ENCODE data around the gene PIEZO1. TPM values are rescaled to one million over a fixed set of nuclear protein-coding genes. Genes with fewer than 3 reads are reported as not detected.

Gene PIEZO1
- total RNA-seq, 4 donors from 2014 or later = 81.2 to 145 (median 113) TPM

DNA sequence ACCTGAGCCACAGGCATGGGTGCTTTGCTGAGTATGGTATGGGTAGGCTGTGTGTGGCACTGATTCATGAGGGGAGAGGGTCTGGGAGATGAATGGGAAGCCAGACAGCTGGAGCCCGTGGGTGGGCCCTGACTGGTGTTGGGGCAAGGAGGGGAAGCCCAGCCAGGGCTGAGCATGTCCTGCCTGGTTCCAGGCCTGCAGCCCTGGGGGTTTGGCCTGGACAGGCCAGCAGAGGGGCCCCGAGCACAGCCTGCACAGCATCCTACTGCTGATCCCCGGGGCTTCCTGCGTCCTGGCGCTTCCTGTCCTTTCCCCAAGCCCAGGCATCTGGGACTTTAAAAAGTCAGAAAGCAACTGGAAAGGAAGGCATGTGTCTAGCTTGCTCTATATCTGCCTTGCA lies 117.6 kb downstream of the PIEZO1 start:
- no peak for DNase-seq
- 56 to 73% methylated on average over 5 of the region's 5 CpGs for WGBS, 2 donors
- intact Hi-C loops (cut with DNase I) = no loop called here

DNA sequence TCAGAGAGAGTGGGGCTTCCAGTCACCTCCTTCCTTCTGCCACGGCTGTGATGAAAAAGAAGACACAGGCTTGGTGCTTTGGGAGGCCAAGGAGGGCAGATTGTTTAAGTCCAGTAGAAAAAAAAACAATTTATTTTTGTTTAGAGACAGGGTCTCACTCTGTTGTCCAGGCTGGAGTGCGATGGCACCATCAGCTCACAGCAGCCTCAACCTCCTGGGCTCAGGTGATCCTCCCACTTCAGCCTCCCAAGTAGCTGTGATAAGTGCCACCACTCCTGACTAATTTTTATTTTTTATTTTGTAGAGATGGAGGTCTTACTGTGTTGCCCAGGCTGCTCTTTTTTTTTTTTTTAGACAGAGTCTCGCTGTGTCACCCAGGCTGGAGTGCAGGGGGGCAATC lies 119.5 kb downstream of the PIEZO1 start:
- TF ChIP-seq, protein P1, sequence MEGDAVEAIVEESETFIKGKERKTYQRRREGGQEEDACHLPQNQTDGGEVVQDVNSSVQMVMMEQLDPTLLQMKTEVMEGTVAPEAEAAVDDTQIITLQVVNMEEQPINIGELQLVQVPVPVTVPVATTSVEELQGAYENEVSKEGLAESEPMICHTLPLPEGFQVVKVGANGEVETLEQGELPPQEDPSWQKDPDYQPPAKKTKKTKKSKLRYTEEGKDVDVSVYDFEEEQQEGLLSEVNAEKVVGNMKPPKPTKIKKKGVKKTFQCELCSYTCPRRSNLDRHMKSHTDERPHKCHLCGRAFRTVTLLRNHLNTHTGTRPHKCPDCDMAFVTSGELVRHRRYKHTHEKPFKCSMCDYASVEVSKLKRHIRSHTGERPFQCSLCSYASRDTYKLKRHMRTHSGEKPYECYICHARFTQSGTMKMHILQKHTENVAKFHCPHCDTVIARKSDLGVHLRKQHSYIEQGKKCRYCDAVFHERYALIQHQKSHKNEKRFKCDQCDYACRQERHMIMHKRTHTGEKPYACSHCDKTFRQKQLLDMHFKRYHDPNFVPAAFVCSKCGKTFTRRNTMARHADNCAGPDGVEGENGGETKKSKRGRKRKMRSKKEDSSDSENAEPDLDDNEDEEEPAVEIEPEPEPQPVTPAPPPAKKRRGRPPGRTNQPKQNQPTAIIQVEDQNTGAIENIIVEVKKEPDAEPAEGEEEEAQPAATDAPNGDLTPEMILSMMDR (IDR thresholded peaks at IDR 0.05) = no peak
- TF ChIP-seq POLR2A (IDR thresholded peaks at IDR 0.05) = no peak
- Histone ChIP-seq H3K27ac (peak overlapping the region in 1 of 3 donors; percentile 1), H3K4me1 (peaks cover 5 to 10% of the 10 kb centered on the region in 2 donors), H3K9me3 (no peaks in the 10 kb centered on the region), H3K4me3 (replicated peaks in 1 of 3) (no peak overlapping the region), H3K27me3 (no peaks in the 10 kb centered on the region), H3K36me3 (no peaks in the 10 kb centered on the region)
- 94% methylated on average over 3 of the region's 3 CpGs for WGBS, 2 donors
- intact Hi-C loops (cut with DNase I) = no loop called here
- DNase-seq = no peak

More for the DNA sequence above, 117.6 kb downstream of the PIEZO1 start:
- Histone ChIP-seq H3K27ac (no peak overlapping the region), H3K36me3 (no peaks in the 10 kb centered on the region), H3K27me3 (no peaks in the 10 kb centered on the region), H3K9me3 (no peaks in the 10 kb centered on the region), H3K4me3 (replicated peaks in 1 of 3) (no peak overlapping the region), H3K4me1 (peaks cover 0 to 6% of the 10 kb centered on the region in 2 donors)
- TF ChIP-seq, protein P1 (IDR thresholded peaks at IDR 0.05) = no peak
- TF ChIP-seq POLR2A (IDR thresholded peaks at IDR 0.05) = no peak

Small RNA genes lying within 50 kb of the gene (microRNA-seq; reads per million reads assigned to microRNA genes)
- gene MIR4722 = not detected

Other genes starting within 250 kb of the PIEZO1 start
- 10 to 100 TPM; 14.8 to 25.5 (median 20.9) TPM for gene ZC3H18, start 214.8 kb downstream of the PIEZO1 start, total RNA-seq
- not detected for gene IL17C, start 146.6 kb downstream of the PIEZO1 start, total RNA-seq
- gene CYBA, start 134.2 kb downstream of the PIEZO1 start, total RNA-seq = 100 to 1,000 TPM; 199 to 475 (median 339) TPM
- gene MVD, start 122.1 kb downstream of the PIEZO1 start, total RNA-seq = 10 to 100 TPM; 20.7 to 52.5 (median 43.2) TPM
- gene SNAI3, start 98.7 kb downstream of the PIEZO1 start, total RNA-seq = 1 to 10 TPM in 3 of 4 donors, under 1 TPM in 1; 0.33 to 1.3 (median 1.3) TPM
- 10 to 100 TPM; 12.5 to 26.8 (median 19.1) TPM for gene RNF166, start 78.8 kb downstream of the PIEZO1 start, total RNA-seq
- gene CTU2, start 78.7 kb downstream of the PIEZO1 start, total RNA-seq = 10 to 100 TPM in 2 of 4 donors, 1 to 10 TPM in 2; 7.7 to 21.2 (median 13.6) TPM
- gene CDT1, start 18.6 kb upstream of the PIEZO1 start, total RNA-seq = 1 to 10 TPM in 2 of 4 donors, under 1 TPM in 2; 0.33 to 1.8 (median 0.99) TPM
- 100 to 1,000 TPM in 3 of 4 donors, 10 to 100 TPM in 1; 88.9 to 182 (median 118) TPM for gene APRT, start 26.7 kb upstream of the PIEZO1 start, total RNA-seq
- 10 to 100 TPM; 14.4 to 41.9 (median 33.0) TPM for gene GALNS, start 71.7 kb upstream of the PIEZO1 start, total RNA-seq
- gene TRAPPC2L, start 71.9 kb upstream of the PIEZO1 start, total RNA-seq = 10 to 100 TPM; 18.9 to 50.4 (median 43.8) TPM
- gene PABPN1L, start 81.4 kb upstream of the PIEZO1 start, total RNA-seq = not detected
- gene CBFA2T3, start 192.0 kb upstream of the PIEZO1 start, total RNA-seq = 1 to 10 TPM; 1.3 to 3.8 (median 2.6) TPM